GM12873 (cell line): ENCODE results near the gene PLIN5.

Experiments
- TF ChIP-seq, protein P1 (sequence below): IDR thresholded peaks from 2 replicates; pipeline ENCODE4 v1.5.1; 2012; ENCODE audit warnings: low read depth, mild to moderate bottlenecking, moderate library complexity, low read length, control low read depth; ENCODE audit not compliant: insufficient read depth; ENCODE audit errors: missing control alignments

The PLIN5 gene

DNA sequence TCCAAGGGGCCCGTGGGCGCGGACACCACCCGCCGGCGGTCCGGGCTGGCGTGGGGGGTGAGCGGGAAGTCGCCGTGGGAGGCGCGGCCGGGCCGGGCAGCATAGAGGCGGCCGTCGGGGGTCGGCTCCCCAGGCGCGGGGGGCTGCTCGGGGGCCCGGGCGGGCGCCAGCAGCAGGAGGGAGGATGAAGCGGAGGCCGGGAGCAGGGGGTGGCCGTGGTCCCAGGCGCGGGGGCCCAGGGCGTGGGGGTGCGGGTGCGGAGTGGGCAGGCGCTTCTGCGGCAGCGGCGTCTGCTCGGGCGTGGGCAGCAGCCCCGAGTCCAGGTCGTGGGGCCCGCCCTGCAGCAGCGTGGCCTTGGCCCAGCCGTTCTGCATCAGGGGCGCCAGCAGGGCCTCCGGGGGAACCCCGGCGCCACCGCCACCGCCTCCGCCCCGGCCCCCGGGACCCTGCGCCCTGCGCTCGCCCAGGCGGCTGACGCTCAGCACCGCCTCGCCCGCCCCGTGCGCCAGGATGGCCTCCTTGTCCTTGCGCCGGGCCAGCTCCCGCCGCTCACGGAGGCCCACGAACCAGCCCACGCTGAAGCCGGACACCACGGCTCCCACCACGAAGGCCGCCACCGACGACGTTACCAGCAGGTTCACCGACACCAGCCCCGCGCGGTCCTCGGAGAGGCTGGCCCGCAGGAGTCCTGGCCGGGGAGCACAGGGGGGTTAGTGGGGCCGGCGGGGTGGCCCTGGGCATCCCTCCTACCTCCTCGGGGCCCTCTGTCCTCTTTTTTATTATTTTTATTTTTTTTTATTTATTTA is 9.0 kb upstream of the PLIN5 start:
- TF ChIP-seq, protein P1, sequence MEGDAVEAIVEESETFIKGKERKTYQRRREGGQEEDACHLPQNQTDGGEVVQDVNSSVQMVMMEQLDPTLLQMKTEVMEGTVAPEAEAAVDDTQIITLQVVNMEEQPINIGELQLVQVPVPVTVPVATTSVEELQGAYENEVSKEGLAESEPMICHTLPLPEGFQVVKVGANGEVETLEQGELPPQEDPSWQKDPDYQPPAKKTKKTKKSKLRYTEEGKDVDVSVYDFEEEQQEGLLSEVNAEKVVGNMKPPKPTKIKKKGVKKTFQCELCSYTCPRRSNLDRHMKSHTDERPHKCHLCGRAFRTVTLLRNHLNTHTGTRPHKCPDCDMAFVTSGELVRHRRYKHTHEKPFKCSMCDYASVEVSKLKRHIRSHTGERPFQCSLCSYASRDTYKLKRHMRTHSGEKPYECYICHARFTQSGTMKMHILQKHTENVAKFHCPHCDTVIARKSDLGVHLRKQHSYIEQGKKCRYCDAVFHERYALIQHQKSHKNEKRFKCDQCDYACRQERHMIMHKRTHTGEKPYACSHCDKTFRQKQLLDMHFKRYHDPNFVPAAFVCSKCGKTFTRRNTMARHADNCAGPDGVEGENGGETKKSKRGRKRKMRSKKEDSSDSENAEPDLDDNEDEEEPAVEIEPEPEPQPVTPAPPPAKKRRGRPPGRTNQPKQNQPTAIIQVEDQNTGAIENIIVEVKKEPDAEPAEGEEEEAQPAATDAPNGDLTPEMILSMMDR, result no peak

- TF ChIP-seq, protein P1, result no peak
Observed at GRCh38 chr19:4542896-4543841, 8.1 kb upstream of the PLIN5 start.

DNA sequence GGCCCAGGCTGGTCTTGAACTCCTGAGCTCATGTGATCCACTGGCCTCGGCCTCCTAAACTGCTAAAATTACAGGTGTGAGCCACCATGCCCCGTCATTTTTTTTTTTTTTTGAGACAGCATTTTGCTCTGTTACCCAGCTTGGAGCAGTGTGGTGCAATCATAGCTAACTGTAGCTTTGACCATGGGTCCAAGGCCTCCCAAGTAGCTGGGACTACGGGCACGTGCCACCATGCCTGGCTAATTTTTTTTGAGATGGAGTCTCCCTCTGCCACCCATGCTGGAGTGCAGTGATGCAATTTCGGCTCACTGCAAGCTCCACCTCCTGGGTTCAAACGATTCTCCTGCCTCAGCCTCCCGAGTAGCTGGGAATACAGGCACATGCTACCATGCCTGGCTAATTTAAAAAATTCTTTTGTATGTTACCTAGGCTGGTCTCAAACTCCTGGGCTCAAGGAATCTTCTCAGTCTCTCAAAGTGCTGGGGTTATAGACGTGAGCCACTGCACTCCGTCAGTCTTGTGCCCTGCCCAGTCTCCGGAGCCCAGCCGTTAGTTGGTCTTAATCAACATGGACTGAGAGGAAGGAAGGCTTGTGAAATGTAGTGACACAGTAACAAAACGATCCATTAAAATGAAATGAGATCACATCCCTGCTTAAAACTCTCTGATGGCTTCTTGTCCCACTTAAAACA is 6.2 kb upstream of the PLIN5 start:
- TF ChIP-seq, protein P1, result no peak

DNA sequence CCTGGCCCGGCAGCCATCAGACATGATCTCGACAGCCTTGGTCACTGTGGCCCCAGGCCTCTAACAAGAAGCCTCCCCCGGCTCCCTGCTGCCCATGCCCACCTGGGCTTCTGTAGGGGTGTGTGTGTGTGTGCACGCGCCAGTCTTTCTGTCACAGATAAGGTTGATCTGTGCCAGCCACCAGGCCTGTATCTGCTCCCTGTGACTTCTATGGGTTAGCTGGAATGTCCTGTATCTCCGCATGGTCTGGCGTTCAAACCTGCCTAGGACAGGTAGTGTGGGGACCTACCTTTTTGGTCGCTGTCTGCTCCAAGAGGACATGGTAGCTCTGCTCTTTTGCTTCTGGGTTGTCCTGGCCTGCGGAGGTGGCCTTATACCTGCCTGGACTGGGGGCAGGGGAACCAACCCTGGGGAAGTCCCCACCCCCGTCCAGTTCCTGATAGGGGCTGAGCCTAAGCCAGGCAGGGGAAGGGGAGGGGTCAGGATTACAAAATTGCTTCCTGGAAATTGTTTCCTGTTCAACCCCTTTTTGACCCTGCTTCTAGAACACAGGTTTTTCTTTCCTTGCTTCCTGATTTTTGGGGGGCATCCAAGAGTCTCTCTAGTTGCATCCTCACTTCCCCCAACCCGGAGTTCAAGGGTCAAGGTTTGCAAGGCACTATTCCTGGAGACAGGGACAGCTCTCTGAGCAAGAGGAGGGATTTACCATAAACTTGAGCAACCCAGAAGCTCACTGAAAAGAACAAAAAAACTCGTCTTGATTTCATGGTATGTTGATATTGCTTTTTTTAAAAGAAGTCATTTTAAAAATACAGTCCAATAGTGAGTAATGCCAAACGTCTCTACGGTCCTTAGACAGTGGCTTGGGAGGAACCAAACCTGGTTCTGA is 4.9 kb upstream of the PLIN5 start, which contains the start of gene LRG1:
LRG1 (minus strand) TSS at position 344 of the 889 bp plus-strand sequence; CDS start at position 321, 23 bp downstream.
- TF ChIP-seq, protein P1, result no peak

- TF ChIP-seq, protein P1, result no peak
Observed at GRCh38 chr19:4539169-4539692, 4.2 kb upstream of the PLIN5 start.

DNA sequence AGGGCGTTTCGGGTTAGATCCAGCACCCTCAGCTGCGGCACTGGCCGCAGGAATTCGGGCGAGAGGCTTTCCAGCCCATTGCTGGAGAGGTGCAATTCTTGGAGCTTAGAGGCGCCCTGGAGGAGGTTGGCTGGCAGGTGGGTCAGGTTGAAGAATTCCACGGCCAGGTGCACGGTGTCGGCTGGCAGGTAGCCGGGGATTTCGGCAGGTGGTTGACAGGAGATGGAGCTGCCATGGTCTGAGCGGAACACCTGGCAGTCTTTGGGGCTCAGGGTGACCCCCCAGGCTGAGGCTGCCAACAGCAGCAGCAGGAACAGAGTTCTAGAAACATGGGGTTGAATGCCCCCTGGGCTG is 3.6 kb upstream of the PLIN5 start:
- TF ChIP-seq, protein P1, result no peak
